HEK293 (cell line): ENCODE data around the gene SUPT5H.
A peak's percentile ranks its signal among the peaks of the same experiment; 100 is the strongest.

Experiments
- CTCF ChIA-PET: fragments of 350-600 bp; formaldehyde crosslinking; extraction: SDS; loops from one replicate; lab custom pipeline; 2021; ENCODE audit warnings: antibody characterized with exemption; lab: Yijun Ruan, JAX
- POLR2A ChIA-PET: fragments of 300-600 bp; formaldehyde crosslinking; extraction: SDS; loops from one replicate; lab custom pipeline; 2020; ENCODE audit warnings: antibody characterized with exemption, inconsistent platforms; lab: Yijun Ruan, JAX
- H3K27ac ChIP-seq: fragments of 200-500 bp; sonication (Bioruptor generic); 2 replicates; pipeline ENCODE4 v1.5.1; 2014; ENCODE audit warnings: low read depth, low read length, control low read depth, inconsistent platforms; ENCODE audit errors: extremely low read depth
- H3K36me3 ChIP-seq, 2 experiments: fragments of 200-500 bp in 1 of 2; sonication (Bioruptor generic) in 1 of 2; 1 replicate in 1 of 2; 2 replicates in 1 of 2; pipeline ENCODE4 v1.5.1; 2014 to 2017; ENCODE audit warnings: inconsistent platforms in 2 of 2, low read length in 2 of 2; ENCODE audit not compliant: control insufficient read depth in 2 of 2, insufficient read depth in 1 of 2
- H3K4me1 ChIP-seq: fragments of 200-500 bp; sonication (Bioruptor generic); 2 replicates; pipeline ENCODE4 v1.5.1; 2014; ENCODE audit warnings: mild to moderate bottlenecking, low read length, inconsistent platforms; ENCODE audit not compliant: control insufficient read depth, insufficient read depth
- H3K4me3 ChIP-seq: 2 replicates; pipeline ENCODE4 v1.5.1; 2011; ENCODE audit warnings: low read depth, mild to moderate bottlenecking, control low read depth, low read length, moderate library complexity
- H3K9me3 ChIP-seq: fragments of 200-500 bp; sonication (Bioruptor generic); 2 replicates; pipeline ENCODE4 v1.5.1; 2014; ENCODE audit warnings: low read depth, low read length, inconsistent platforms; ENCODE audit not compliant: control insufficient read depth, insufficient read depth
- BCL11B ChIP-seq: fragments of 450-650 bp; formaldehyde crosslinking; IDR thresholded peaks from 2 replicates; pipeline ENCODE4 v1.5.1; 2016; ENCODE audit warnings: low read depth, missing biosample characterization, missing genetic modification characterization
- BCL6B ChIP-seq: fragments of 450-650 bp; formaldehyde crosslinking; IDR thresholded peaks from 2 replicates; pipeline ENCODE4 v1.5.1; 2017; ENCODE audit warnings: missing biosample characterization, missing genetic modification characterization
- GLI4 ChIP-seq: fragments of 450-650 bp; formaldehyde crosslinking; IDR thresholded peaks from 2 replicates; pipeline ENCODE4 v1.5.1; 2016; ENCODE audit warnings: missing biosample characterization, missing genetic modification characterization
- GLIS1 ChIP-seq: fragments of 450-650 bp; formaldehyde crosslinking; IDR thresholded peaks from 2 replicates; pipeline ENCODE4 v1.5.1; 2016; ENCODE audit warnings: missing biosample characterization, missing genetic modification characterization
- KLF1 ChIP-seq: fragments of 450-650 bp; formaldehyde crosslinking; IDR thresholded peaks from 2 replicates; pipeline ENCODE4 v1.5.1; 2016; ENCODE audit warnings: missing biosample characterization, missing genetic modification characterization
- REST ChIP-seq: fragments of 450-650 bp; formaldehyde crosslinking; IDR thresholded peaks from 2 replicates; pipeline ENCODE4 v1.5.1; 2016; ENCODE audit warnings: missing biosample characterization, missing genetic modification characterization
- TRIM28 ChIP-seq: IDR thresholded peaks from 2 replicates; pipeline ENCODE4 v1.6.1; 2011; ENCODE audit warnings: low read length, control low read depth, borderline replicate concordance
- ZBTB10 ChIP-seq: fragments of 450-650 bp; formaldehyde crosslinking; IDR thresholded peaks from 2 replicates; pipeline ENCODE4 v1.5.1; 2016; ENCODE audit warnings: missing biosample characterization, missing genetic modification characterization
- ZEB2 ChIP-seq: fragments of 450-650 bp; formaldehyde crosslinking; IDR thresholded peaks from 2 replicates; pipeline ENCODE4 v1.5.1; 2016; ENCODE audit warnings: missing biosample characterization, missing genetic modification characterization
- ZNF138 ChIP-seq: fragments of 450-650 bp; formaldehyde crosslinking; IDR thresholded peaks from 2 replicates; pipeline ENCODE4 v1.5.1; 2016; ENCODE audit warnings: missing biosample characterization, missing genetic modification characterization, borderline replicate concordance
- ZNF155 ChIP-seq: fragments of 450-650 bp; formaldehyde crosslinking; IDR thresholded peaks from 2 replicates; pipeline ENCODE4 v1.5.1; 2016; ENCODE audit warnings: missing biosample characterization, missing genetic modification characterization
- ZNF280C ChIP-seq: fragments of 450-650 bp; formaldehyde crosslinking; IDR thresholded peaks from 2 replicates; pipeline ENCODE4 v1.5.1; 2016; ENCODE audit warnings: missing biosample characterization, missing genetic modification characterization
- ZNF366 ChIP-seq: fragments of 450-650 bp; formaldehyde crosslinking; conservative IDR thresholded peaks from 2 replicates; pipeline ENCODE4 v1.5.1; 2016; ENCODE audit warnings: missing biosample characterization, missing genetic modification characterization
- ZNF416 ChIP-seq: fragments of 450-650 bp; formaldehyde crosslinking; IDR thresholded peaks from 2 replicates; pipeline ENCODE4 v1.5.1; 2016; ENCODE audit warnings: missing biosample characterization, missing genetic modification characterization
- ZNF488 ChIP-seq: fragments of 450-650 bp; formaldehyde crosslinking; IDR thresholded peaks from 2 replicates; pipeline ENCODE4 v1.5.1; 2016; ENCODE audit warnings: missing biosample characterization, missing genetic modification characterization
- ZNF654 ChIP-seq: fragments of 450-650 bp; formaldehyde crosslinking; IDR thresholded peaks from 2 replicates; pipeline ENCODE4 v1.5.1; 2016; ENCODE audit warnings: low read depth, missing biosample characterization, missing genetic modification characterization
- ZNF664 ChIP-seq: fragments of 450-650 bp; formaldehyde crosslinking; IDR thresholded peaks from 2 replicates; pipeline ENCODE4 v1.5.1; 2016; ENCODE audit warnings: missing biosample characterization, missing genetic modification characterization
- ZNF704 ChIP-seq: fragments of 450-650 bp; formaldehyde crosslinking; IDR thresholded peaks from 2 replicates; pipeline ENCODE4 v1.5.1; 2016; ENCODE audit warnings: missing biosample characterization, missing genetic modification characterization
- ZNF785 ChIP-seq: fragments of 450-650 bp; formaldehyde crosslinking; IDR thresholded peaks from 2 replicates; pipeline ENCODE4 v1.5.1; 2016; ENCODE audit warnings: missing biosample characterization, missing genetic modification characterization
- ZNF792 ChIP-seq: fragments of 450-650 bp; formaldehyde crosslinking; IDR thresholded peaks from 2 replicates; pipeline ENCODE4 v1.5.1; 2016; ENCODE audit warnings: missing biosample characterization, missing genetic modification characterization
- ZSCAN4 ChIP-seq: fragments of 450-650 bp; formaldehyde crosslinking; IDR thresholded peaks from 2 replicates; pipeline ENCODE4 v1.5.1; 2017; ENCODE audit warnings: missing biosample characterization, missing genetic modification characterization

SUPT5H gene

GRCh38 chr19:39502640-39503417 is 57.4 kb downstream of the SUPT5H start (continued):
- TF ChIP-seq ZBTB10 (tag by site-specific recombination), result peak; percentile 85
- TF ChIP-seq REST (tag by site-specific recombination), result no peak
- no peak for TF ChIP-seq GLIS1
- no peak for TF ChIP-seq GLI4 (tag by site-specific recombination)
- TF ChIP-seq ZNF654 (tag by site-specific recombination), result no peak
- TF ChIP-seq ZNF155 (tag by site-specific recombination), result no peak
- no peak for TF ChIP-seq ZEB2 (tag by site-specific recombination)
- TF ChIP-seq, all 188 proteins: peak for 43

GRCh38 chr19:39506598-39506943 is 61.2 kb downstream of the SUPT5H start:
- ChIA-PET CTCF (interaction anchor here (0.6 to 3.1 kb wide), 3 partner anchors 26 to 95 kb away, joined by 4 to 25 read pairs (median 9); partner anchors contain the start of gene EID2B), POLR2A (interaction anchor here (1.0 to 2.4 kb wide), 4 partner anchors 8 to 71 kb away, joined by 3 to 7 read pairs (median 6); partner anchors contain the start of genes DLL3, RPS16 and TIMM50)
- H3K4me3 ChIP-seq, result no peak overlapping the region
- TF ChIP-seq BCL11B (0 out of 2 replicates have a peak, but pooled peaks have one; percentile 34), ZSCAN4 (tag by site-specific recombination) (no peak), ZNF488 (tag by site-specific recombination) (0 out of 2 replicates have a peak, but pooled peaks have one; percentile 53), ZNF664 (tag by site-specific recombination) (no peak), ZNF792 (tag by site-specific recombination) (no peak), ZNF704 (tag by site-specific recombination) (no peak), ZNF416 (0 out of 2 replicates have a peak, but pooled peaks have one; percentile 37), KLF1 (peak; percentile 15; the same call in 1 of the 2 replicates), ZNF785 (tag by site-specific recombination) (peak; percentile 53), ZNF280C (no peak; the same call in 1 of the 2 replicates), ZNF366 (tag by site-specific recombination) (peak; percentile 77), ZNF138 (no peak), BCL6B (tag by site-specific recombination) (0 out of 2 replicates have a peak, but pooled peaks have one; percentile 29), TRIM28 (no peak)

More at GRCh38 chr19:39506598-39506943, 61.2 kb downstream of the SUPT5H start:
- H3K27ac ChIP-seq, result peak overlapping the region; percentile 58; the same call in 1 of the 2 replicates
- H3K36me3 ChIP-seq, result peaks cover 0 to 9% of the 10 kb centered on the region in 2 experiments; a peak in 1 of 3 replicates
- H3K4me1 ChIP-seq, result peaks cover 10% of the 10 kb centered on the region
- peaks cover 6% of the 10 kb centered on the region for H3K9me3 ChIP-seq
